ENCODE results near the gene SIGLEC9. TPM values are rescaled to one million over a fixed set of nuclear protein-coding genes. Genes with fewer than 3 reads are reported as not detected.

Gene SIGLEC9
- total RNA-seq, 1 experiment from 2014 or later = not detected

GRCh38 chr19:51150627-51151026, 25.9 kb downstream of the SIGLEC9 start:
- Histone ChIP-seq H3K4me3 (replicated peaks in 1 of 2; ENCODE audit: low read depth in 1 of 2, low read length in 2 of 2) (no peak overlapping the region), H3K4me1 (ENCODE audit: control insufficient read depth in 1 of 2, insufficient read depth in 2 of 2, low read length in 2 of 2) (no peaks in the 10 kb centered on the region), H3K79me2 (ENCODE audit: insufficient read depth, low read length) (no peaks in the 10 kb centered on the region), H3K4me2 (ENCODE audit: low read length) (no peak overlapping the region), H4K20me1 (ENCODE audit: insufficient read depth) (no peaks in the 10 kb centered on the region), H2AFZ (ENCODE audit: low read depth, low read length, poor library complexity, severe bottlenecking) (no peak overlapping the region), H3K27me3 (ENCODE audit: insufficient read depth, low read length) (no peaks in the 10 kb centered on the region), H3K27ac (ENCODE audit: low read depth, low read length) (no peak overlapping the region), H3K9me3 (ENCODE audit: control insufficient read depth in 1 of 2, insufficient read depth in 1 of 2, low read depth in 1 of 2, low read length in 2 of 2) (no peaks in the 10 kb centered on the region), H3K9me2 (ENCODE audit: insufficient read depth) (no peaks in the 10 kb centered on the region), H3K36me3 (ENCODE audit: control insufficient read depth in 1 of 2, insufficient read depth in 2 of 2, low read length in 2 of 2) (no peaks in the 10 kb centered on the region), H3K9ac (ENCODE audit: low read length) (no peak overlapping the region)
- no TSS peak for BruUV-seq (replicated peaks)
- intact Hi-C loops (cut with micrococcal nuclease) = no loop called here
- CTCF ChIA-PET = no interaction called here
- RAD21 ChIA-PET (ENCODE audit: low non-redundant PET in 1 of 2, low total read pairs in 2 of 2, uncharacterized antibody in 2 of 2, unreplicated experiment in 2 of 2) = no interaction called here
- no peak for TF ChIP-seq ATF3 (IDR thresholded peaks at IDR 0.05)
- TF ChIP-seq TCF7L2 (IDR thresholded peaks at IDR 0.05; ENCODE audit: borderline replicate concordance, extremely low read depth, insufficient read depth, insufficient read length) = no peak
- no peak for TF ChIP-seq SP1 (IDR thresholded peaks at IDR 0.05; ENCODE audit: low read depth)
- no peak for TF ChIP-seq MAX (IDR thresholded peaks at IDR 0.05)
- TF ChIP-seq POLR2A (IDR thresholded peaks at IDR 0.05; ENCODE audit: borderline replicate concordance, extremely low read depth, insufficient read depth, insufficient read length) = no peak
- TF ChIP-seq ZFX (IDR thresholded peaks at IDR 0.05) = no peak
- no peak for TF ChIP-seq EGR1 (IDR thresholded peaks at IDR 0.05; ENCODE audit: low read depth)
- no peak for TF ChIP-seq SIN3A (IDR thresholded peaks at IDR 0.05; ENCODE audit: low read depth)
- no peak for TF ChIP-seq EZH2 (IDR thresholded peaks at IDR 0.05)
- no peak for TF ChIP-seq CTCF (IDR thresholded peaks at IDR 0.05 in 2 of 3, conservative IDR thresholded peaks at IDR 0.05 in 1 of 3; ENCODE audit: borderline replicate concordance in 1 of 3, insufficient read depth in 1 of 3, low read depth in 2 of 3, low read length in 2 of 3)
- no peak for TF ChIP-seq YY1 (IDR thresholded peaks at IDR 0.05; ENCODE audit: extremely low read depth, insufficient replicate concordance, low read depth, low read length)
- TF ChIP-seq ZNF274 (IDR thresholded peaks at IDR 0.05; ENCODE audit: low read depth, low read length) = no peak
- no peak for TF ChIP-seq RAD21 (IDR thresholded peaks at IDR 0.05; ENCODE audit: low read depth)
- no peak for TF ChIP-seq FOSL1 (IDR thresholded peaks at IDR 0.05; ENCODE audit: low read depth)
- no peak for TF ChIP-seq REST (IDR thresholded peaks at IDR 0.05; ENCODE audit: low read depth)
- no peak for TF ChIP-seq POLR2AphosphoS5 (IDR thresholded peaks at IDR 0.05; ENCODE audit: low read depth, low read length)
- TF ChIP-seq JUND (IDR thresholded peaks at IDR 0.05) = no peak
- DNase-seq (ENCODE audit: low read depth, low spot score) (no peak), ATAC-seq (no peak)
- POLR2A ChIA-PET = no interaction called here

Data from HCT116 (cell line).